Astrocyte of the cerebellum (primary cell): ENCODE results near the gene SWSAP1.

Source experiments
- DNase-seq: peaks from one replicate; pipeline ENCODE4 v3.0.0-alpha.2; 2011; ENCODE audit warnings: low read depth
- H3K4me3 ChIP-seq: 2 replicates; pipeline ENCODE4 v1.5.1; 2011; ENCODE audit warnings: mild to moderate bottlenecking, low read depth, low read length, moderate library complexity
- in situ Hi-C: cut with HindIII; loops from 2 replicates; pipeline ENCODE4 v1.10.0; 2017; ENCODE audit warnings: low sequenced_read_pairs
- TF ChIP-seq, protein P1 (sequence below): IDR thresholded peaks from 2 replicates; pipeline ENCODE4 v1.5.1; 2012; ENCODE audit warnings: low read length, low read depth, moderate library complexity, mild to moderate bottlenecking; ENCODE audit errors: missing control alignments

The SWSAP1 gene

DNA sequence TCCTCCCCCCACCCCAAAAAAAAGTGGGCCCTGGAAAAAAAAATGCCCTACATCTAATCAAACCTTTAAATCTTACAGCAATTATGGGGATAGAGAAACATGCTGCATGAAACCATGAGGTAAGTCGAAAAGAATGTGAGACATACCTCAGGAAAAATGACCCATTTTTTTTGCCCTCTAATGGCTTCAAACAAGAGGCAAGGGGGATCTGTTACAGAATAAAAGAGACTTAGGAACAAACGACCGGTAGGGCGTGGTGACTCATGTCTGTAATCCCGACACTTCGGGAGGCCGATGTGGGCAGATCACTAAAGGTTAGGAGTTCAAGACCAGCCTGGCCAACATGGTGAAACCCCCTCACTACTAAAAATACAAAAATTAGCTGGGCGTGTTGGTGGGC is 36.2 kb downstream of the SWSAP1 start:
- TF ChIP-seq, protein P1, sequence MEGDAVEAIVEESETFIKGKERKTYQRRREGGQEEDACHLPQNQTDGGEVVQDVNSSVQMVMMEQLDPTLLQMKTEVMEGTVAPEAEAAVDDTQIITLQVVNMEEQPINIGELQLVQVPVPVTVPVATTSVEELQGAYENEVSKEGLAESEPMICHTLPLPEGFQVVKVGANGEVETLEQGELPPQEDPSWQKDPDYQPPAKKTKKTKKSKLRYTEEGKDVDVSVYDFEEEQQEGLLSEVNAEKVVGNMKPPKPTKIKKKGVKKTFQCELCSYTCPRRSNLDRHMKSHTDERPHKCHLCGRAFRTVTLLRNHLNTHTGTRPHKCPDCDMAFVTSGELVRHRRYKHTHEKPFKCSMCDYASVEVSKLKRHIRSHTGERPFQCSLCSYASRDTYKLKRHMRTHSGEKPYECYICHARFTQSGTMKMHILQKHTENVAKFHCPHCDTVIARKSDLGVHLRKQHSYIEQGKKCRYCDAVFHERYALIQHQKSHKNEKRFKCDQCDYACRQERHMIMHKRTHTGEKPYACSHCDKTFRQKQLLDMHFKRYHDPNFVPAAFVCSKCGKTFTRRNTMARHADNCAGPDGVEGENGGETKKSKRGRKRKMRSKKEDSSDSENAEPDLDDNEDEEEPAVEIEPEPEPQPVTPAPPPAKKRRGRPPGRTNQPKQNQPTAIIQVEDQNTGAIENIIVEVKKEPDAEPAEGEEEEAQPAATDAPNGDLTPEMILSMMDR, result no peak
- in situ Hi-C loops, result no loop called here
- DNase-seq, result no peak
- H3K4me3 ChIP-seq, result no peak overlapping the region

DNA sequence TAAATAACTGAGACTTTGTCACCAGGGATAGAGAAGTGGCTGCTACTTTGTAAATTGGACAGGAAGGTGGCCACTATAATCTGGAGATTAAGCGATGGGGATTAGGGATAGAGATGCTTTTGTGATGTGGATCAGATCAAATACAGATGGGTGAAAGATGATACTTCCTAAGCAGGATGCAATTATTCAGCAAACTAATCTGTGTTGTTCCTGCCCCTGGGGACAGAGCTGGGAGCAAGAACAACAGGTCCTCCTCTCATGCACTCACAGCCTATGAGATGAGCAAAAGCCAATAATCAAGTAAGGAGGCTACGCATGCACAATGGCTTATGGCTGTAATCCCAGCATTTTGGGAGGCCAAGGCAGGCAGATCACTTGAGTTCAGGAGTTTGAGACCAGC is 40.1 kb downstream of the SWSAP1 start:
- H3K4me3 ChIP-seq, result no peak overlapping the region
- in situ Hi-C loops, result no loop called here
- TF ChIP-seq, protein P1, result no peak
- DNase-seq, result no peak

DNA sequence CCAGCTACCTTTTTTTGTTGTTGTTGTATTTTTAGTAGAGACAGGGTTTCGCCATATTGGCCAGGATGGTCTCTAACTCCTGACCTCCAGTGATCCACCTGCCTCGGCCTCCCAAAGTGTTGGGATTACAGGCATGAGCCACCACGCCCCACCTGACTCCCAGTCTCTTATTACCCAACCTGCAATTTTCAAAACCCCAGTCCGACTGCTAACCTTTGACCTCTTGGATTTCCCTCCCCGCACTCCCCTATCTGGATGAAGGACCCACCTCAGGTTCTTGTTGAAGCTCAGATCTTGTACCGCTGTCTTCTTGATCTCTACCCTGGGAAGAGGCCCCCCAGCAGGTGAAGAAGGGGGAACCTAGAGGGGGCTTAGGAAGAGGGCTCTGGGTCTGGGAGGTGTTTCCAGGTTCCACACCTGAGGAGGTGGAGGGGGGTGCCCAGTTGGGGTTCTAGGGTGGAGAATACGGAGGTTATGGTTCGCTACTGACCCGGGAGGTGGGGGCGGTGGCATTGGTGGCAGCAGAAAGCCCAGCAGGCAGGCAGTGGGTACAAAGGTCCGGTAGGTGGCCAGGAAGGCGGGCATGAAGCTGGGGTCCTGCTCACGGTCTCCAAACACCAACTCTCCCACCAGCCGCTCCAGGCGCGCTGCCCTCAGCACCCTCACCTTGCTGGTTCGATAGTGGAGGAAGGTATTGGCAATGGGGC is 42.0 kb downstream of the SWSAP1 start:
- H3K4me3 ChIP-seq, result no peak overlapping the region
- TF ChIP-seq, protein P1, result no peak
- in situ Hi-C loops, result no loop called here
- DNase-seq, result no peak

DNA sequence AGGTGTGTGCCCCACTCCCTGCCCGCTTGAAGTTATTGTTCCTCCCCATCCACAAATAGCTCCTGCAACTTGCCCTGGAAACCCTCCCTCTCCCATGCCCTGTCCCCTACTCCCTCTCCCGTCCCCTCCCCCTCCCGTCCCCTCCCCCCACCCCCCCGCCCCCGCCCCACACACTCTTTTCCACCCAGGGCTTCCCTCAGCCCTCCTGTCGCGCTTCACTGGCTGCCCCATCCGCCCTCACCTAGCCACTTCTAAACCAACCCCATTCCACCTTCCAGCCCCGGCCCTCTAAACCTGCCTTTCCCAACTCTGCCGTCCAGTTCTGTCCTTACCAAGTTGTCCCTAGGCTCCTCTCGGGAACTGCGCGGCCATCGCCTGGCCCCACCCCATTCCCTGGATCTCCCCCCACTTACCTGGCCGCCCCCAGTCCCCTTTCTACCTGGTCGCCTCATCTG is 43.7 kb downstream of the SWSAP1 start:
- no peak for DNase-seq
- in situ Hi-C loops, result no loop called here
- TF ChIP-seq, protein P1, result no peak
- no peak overlapping the region for H3K4me3 ChIP-seq

DNA sequence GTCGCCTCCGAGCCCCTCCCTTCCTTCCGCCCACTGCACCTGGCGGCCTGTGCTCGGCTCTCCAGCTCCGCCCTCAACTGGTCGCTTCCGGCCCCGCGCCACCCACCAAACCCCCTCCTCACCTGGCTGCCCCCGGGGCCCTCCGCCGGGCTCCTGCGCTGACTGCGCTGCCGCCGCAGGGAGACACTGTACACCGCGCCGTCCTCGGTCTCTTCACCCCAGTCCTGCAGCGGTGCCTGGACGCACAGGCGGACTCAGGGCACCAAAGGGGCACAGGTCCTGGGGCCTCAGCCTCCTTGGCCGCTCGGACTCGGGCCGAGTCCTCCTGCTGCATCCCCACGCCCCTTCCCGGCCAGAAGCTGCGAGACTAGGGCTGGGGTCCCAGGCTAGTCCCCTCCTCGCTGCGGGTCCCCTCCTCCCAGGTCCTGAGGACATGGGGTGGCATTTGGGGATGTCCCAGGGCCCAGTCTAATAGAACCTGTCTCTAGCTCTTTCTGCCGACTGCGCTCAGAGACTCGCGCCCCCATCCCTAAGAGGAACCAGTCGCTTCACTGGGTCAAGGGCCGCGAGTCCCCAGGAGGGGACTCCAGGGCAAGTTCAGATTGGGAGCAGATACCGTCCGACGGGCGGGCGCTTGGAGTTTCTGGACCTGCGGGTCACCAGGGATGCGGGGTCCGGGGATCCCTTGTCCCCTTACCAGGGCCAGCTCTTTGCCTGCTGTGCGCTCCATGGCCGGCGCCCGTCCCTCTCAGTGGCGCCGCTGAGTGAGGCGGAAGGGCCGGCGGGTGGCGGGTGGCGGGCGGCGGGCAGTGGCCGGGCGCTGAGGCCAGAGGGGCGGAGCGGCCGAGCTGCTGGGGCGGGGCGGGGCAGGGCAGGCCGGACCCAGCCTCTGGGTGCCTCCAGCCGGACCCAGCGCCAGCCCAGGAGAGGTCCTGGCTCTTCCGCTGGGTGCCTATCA is 44.4 kb downstream of the SWSAP1 start, which contains the start of gene RGL3:
Gene RGL3 (minus strand): TSS at position 766 of the 958 bp plus-strand sequence. CDS start 36 bp downstream, at position 730.
- H3K4me3 ChIP-seq, result no peak within 1 kb of the TSS
- TF ChIP-seq, protein P1, result no peak
- DNase-seq, result no peak
- in situ Hi-C loops, result no loop called here
